Measurements from ENCODE around the gene SNX33. TPM values are rescaled to one million over a fixed set of nuclear protein-coding genes. Genes with fewer than 3 reads are reported as not detected.

SNX33 gene
- total and polyA plus RNA-seq, 2 of the 13 experiments (the other 11 are each of a cell fraction or from before 2014, with no cell fraction given) = 11.0 to 11.6 TPM

GRCh38 chr15:75663931-75664421 is 16.3 kb downstream of the SNX33 start (continued):
- TF ChIP-seq AGO1 (IDR thresholded peaks at IDR 0.05; ENCODE audit: low read depth, low read length, poor library complexity, severe bottlenecking) (no peak), SAP130 (CRISPR knock-in tag; IDR thresholded peaks at IDR 0.05; ENCODE audit: low read depth) (peak; percentile 13; the same call in 1 of the 2 replicates), ZNF652 (CRISPR knock-in tag; IDR thresholded peaks at IDR 0.05; ENCODE audit: borderline replicate concordance, low read depth) (no peak), BCL6 (CRISPR knock-in tag; IDR thresholded peaks at IDR 0.05) (peak; percentile 75), CBX1 (IDR thresholded peaks at IDR 0.05; ENCODE audit: low read depth) (no peak), ZNF564 (CRISPR knock-in tag; IDR thresholded peaks at IDR 0.05) (no peak), CCDC6 (CRISPR knock-in tag; IDR thresholded peaks at IDR 0.05) (peak; percentile 46; the same call in 1 of the 2 replicates), RFX5 (IDR thresholded peaks at IDR 0.05; ENCODE audit: low read depth, low read length) (no peak), NR1H2 (CRISPR knock-in tag; IDR thresholded peaks at IDR 0.05; ENCODE audit: borderline replicate concordance, low read depth) (no peak), CC2D1A (CRISPR knock-in tag; IDR thresholded peaks at IDR 0.05) (no peak), KDM2A (CRISPR knock-in tag; IDR thresholded peaks at IDR 0.05; ENCODE audit: borderline replicate concordance, low read depth) (no peak; the same call in 1 of the 2 replicates), ZNF224 (CRISPR knock-in tag; IDR thresholded peaks at IDR 0.05) (no peak), THAP11 (CRISPR knock-in tag; IDR thresholded peaks at IDR 0.05) (no peak), TEAD3 (CRISPR knock-in tag; optimal IDR thresholded peaks at IDR 0.05; ENCODE audit: borderline replicate concordance) (no peak), NFE2L2 (IDR thresholded peaks at IDR 0.05; ENCODE audit: low read length) (no peak), ZNF772 (CRISPR knock-in tag; IDR thresholded peaks at IDR 0.05) (no peak), NR2C2 (CRISPR knock-in tag; IDR thresholded peaks at IDR 0.05; ENCODE audit: borderline replicate concordance) (peak; percentile 54; the same call in 1 of the 2 replicates)
- TF ChIP-seq, protein P1, sequence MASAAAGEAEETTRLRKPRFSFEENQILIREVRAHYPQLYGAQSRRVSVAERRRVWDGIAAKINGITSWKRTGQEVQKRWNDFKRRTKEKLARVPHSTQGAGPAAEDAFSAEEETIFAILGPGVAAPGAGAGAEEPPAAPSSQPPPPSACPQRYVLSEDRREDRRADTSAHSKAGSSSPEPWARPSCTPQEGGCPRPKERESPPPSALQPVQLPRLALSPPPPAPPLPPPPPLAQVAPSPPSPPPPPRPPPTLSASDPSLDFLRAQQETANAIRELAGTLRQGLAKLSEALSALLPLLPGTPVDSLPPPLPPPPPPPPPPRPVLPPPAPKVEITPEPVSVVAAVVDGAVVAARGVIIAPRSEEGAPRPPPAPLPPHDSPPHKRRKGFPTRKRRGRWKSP (CRISPR knock-in tag; IDR thresholded peaks at IDR 0.05) = no peak
- TF ChIP-seq, protein P2, sequence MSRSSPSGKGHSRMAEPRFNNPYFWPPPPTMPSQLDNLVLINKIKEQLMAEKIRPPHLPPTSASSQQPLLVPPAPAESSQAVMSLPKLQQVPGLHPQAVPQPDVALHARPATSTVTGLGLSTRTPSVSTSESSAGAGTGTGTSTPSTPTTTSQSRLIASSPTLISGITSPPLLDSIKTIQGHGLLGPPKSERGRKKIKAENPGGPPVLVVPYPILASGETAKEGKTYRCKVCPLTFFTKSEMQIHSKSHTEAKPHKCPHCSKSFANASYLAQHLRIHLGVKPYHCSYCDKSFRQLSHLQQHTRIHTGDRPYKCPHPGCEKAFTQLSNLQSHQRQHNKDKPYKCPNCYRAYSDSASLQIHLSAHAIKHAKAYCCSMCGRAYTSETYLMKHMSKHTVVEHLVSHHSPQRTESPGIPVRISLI (CRISPR knock-in tag; IDR thresholded peaks at IDR 0.05; ENCODE audit: borderline replicate concordance) = no peak; the same call in 1 of the 2 replicates
- TF ChIP-seq, protein P3, sequence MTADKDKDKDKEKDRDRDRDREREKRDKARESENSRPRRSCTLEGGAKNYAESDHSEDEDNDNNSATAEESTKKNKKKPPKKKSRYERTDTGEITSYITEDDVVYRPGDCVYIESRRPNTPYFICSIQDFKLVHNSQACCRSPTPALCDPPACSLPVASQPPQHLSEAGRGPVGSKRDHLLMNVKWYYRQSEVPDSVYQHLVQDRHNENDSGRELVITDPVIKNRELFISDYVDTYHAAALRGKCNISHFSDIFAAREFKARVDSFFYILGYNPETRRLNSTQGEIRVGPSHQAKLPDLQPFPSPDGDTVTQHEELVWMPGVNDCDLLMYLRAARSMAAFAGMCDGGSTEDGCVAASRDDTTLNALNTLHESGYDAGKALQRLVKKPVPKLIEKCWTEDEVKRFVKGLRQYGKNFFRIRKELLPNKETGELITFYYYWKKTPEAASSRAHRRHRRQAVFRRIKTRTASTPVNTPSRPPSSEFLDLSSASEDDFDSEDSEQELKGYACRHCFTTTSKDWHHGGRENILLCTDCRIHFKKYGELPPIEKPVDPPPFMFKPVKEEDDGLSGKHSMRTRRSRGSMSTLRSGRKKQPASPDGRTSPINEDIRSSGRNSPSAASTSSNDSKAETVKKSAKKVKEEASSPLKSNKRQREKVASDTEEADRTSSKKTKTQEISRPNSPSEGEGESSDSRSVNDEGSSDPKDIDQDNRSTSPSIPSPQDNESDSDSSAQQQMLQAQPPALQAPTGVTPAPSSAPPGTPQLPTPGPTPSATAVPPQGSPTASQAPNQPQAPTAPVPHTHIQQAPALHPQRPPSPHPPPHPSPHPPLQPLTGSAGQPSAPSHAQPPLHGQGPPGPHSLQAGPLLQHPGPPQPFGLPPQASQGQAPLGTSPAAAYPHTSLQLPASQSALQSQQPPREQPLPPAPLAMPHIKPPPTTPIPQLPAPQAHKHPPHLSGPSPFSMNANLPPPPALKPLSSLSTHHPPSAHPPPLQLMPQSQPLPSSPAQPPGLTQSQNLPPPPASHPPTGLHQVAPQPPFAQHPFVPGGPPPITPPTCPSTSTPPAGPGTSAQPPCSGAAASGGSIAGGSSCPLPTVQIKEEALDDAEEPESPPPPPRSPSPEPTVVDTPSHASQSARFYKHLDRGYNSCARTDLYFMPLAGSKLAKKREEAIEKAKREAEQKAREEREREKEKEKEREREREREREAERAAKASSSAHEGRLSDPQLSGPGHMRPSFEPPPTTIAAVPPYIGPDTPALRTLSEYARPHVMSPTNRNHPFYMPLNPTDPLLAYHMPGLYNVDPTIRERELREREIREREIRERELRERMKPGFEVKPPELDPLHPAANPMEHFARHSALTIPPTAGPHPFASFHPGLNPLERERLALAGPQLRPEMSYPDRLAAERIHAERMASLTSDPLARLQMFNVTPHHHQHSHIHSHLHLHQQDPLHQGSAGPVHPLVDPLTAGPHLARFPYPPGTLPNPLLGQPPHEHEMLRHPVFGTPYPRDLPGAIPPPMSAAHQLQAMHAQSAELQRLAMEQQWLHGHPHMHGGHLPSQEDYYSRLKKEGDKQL (CRISPR knock-in tag; IDR thresholded peaks at IDR 0.05; ENCODE audit: low read depth) = no peak
- TF ChIP-seq, protein P4, sequence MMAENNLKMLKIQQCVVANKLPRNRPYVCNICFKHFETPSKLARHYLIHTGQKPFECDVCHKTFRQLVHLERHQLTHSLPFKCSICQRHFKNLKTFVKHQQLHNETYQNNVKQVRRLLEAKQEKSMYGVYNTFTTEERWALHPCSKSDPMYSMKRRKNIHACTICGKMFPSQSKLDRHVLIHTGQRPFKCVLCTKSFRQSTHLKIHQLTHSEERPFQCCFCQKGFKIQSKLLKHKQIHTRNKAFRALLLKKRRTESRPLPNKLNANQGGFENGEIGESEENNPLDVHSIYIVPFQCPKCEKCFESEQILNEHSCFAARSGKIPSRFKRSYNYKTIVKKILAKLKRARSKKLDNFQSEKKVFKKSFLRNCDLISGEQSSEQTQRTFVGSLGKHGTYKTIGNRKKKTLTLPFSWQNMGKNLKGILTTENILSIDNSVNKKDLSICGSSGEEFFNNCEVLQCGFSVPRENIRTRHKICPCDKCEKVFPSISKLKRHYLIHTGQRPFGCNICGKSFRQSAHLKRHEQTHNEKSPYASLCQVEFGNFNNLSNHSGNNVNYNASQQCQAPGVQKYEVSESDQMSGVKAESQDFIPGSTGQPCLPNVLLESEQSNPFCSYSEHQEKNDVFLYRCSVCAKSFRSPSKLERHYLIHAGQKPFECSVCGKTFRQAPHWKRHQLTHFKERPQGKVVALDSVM (CRISPR knock-in tag; IDR thresholded peaks at IDR 0.05) = no peak
